RPMI8226 (cell line): ENCODE results near the gene ARHGEF10L.
"Not testable (repeated sequence)": the region's sequence is repeated elsewhere in the genome, so short reads cannot be mapped to it uniquely, and the experiment has no call there.

Experiments used
- DNase-seq: peaks from one replicate; pipeline ENCODE4 v3.0.0-alpha.2; 2015

Gene ARHGEF10L

DNA sequence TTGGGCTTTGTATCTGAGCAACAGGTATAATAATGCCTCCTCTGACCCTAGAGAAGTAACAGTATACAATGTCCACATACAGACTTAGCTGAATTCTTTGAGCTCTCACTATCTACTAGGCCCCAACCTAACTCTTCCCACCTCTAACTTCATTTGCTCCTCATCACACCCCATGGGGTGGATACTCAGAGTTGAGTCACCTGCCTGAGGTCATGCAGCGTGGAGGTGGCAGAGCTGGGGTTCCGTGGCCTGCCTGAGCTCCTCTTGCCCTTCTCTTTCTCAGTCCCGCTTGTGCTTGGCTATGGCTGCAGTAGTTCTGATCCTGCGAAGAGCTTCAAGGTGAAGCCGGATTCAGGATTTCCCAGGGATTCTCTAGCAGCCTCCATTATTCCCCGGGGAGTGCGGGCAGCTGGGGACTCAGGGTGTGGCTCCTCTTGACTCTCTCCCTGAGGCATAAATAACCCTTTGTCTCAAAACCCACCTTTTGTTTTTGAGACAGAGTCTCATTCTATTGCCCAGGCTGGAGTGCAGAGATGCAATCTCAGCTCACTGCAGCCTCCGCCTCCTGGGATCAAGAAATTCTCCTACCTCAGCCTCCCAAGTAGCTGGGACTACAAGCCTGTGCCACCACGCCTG is 185.7 kb downstream of the ARHGEF10L start:
- DNase-seq: no peak

DNA sequence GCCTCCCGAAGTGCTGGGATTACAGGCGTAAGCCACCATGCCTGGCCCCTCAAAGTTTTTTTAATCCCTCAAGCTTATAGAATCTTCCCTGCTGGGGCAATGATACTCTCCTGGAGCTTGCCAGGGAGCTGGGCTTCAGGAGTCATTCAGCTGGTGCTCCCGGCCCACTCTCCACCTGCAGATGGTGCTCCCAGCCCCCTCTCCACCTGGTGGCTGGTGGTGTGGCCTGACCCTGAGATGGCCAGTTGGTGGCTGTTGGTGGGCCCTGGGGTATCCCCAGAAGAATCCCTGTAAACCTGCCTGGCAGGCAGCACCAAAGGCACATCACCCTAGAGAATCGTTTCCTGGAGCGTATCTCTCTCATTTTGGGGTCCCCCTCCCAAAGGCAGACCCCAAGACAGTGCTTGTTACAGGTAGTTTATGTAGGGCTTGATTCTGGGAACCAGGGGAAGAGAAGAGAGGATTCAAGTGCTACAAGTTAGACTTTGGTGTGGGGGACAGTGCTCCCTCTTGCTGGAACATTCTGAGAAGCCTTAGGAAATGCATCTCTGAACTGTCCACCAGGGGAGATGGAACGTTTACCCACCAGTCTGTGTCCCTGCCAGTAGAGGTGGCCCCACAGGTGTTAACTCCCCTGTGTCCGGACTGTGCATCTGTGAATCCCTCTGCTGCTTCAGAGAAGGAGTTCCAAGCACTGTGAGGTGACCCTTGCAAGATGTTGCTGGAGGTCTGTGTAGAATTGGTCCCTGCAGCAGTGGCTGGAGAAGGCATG is 186.5 kb downstream of the ARHGEF10L start:
- DNase-seq: no peak

- no peak for DNase-seq
These were observed 188.7 kb downstream of the ARHGEF10L start for GRCh38 chr1:17728123-17728712.

GRCh38 chr1:17729248-17729647 is 189.8 kb downstream of the ARHGEF10L start:
- DNase-seq: no peak

DNA sequence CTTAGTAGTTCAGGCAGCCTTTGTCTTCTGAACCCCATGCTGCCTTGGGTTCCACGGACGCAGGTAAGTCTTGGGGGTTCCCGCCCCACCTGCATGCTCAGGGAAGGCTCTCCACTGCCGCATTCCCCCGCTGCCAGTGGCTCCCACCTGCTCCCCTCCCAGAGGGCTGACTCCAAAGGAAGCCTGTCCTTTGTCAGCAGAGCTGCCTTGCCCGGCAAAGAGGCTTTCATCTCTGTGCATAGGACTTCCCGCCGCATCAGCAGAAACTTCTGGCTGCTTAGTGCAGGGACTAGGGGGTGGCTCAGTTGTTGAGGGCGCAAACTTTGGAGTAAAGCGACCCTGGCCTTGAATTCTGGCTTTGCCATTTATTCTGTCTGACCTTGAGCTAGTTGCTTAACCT is 190.4 kb downstream of the ARHGEF10L start:
- DNase-seq: no peak

- DNase-seq: no peak
These were observed 192.0 kb downstream of the ARHGEF10L start for GRCh38 chr1:17731460-17731859.

- no peak for DNase-seq
These were observed 193.0 kb downstream of the ARHGEF10L start for GRCh38 chr1:17732475-17732874.

DNA sequence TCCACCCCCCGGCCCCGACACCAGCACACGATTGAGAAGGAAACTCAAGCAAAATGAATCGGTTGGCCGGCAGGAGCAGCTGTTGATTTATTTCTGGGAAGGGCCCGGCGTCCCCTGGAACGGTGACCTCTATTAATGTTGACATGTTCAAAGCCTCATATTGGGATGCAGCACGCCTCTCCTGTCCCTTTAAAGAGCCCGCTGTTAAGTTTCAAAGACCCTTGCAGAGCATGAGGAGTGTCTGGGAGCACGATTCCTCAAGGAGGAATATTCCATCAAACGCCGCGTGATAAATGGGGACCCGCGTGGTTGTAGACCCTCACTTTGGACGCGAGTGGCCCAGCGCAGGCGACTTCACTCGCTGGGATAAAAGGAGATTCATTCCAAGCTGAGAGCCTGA is 194.2 kb downstream of the ARHGEF10L start:
- DNase-seq: no peak

DNA sequence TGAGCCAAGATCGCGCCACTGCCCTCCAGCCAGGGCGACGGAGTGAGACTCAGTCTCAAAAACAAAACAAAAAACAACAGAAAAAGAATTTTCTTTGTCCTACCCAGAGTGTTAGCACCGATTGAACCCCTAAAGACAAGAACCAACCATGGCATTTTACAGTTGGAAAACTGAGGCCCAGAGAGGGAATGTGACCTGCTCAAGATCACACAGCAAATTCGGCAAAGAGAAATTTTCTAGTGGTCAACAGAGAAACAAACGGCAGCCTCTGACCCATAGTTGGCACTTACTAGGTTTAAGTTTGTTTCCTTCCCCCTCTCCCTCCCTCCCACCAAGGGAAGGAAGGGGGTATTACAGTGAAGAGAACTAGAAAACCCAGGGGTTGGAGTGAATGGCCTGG is 195.1 kb downstream of the ARHGEF10L start:
- no peak for DNase-seq

DNA sequence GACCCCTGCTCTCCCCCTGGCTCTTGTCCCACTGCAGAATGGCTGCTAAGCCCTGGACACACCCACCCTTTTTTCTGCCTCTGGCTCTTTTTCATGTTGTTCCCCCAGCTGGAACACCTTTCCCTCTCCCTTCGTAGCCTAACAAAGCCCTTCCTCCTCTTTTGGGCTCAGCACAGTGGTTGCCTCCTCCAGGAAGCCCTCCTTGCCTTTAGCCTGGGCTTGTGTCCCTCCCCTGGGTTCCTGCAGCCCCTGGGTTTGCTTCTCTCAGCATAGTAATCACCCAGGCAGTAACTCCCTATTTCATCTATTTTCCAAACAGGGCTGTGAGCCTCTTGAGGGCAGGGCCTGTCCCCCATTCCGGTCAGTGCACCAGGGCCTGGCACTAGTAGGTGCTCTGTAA is 195.8 kb downstream of the ARHGEF10L start:
- DNase-seq: no peak

- DNase-seq: no peak
These were observed 196.3 kb downstream of the ARHGEF10L start for GRCh38 chr1:17735793-17736192.

DNA sequence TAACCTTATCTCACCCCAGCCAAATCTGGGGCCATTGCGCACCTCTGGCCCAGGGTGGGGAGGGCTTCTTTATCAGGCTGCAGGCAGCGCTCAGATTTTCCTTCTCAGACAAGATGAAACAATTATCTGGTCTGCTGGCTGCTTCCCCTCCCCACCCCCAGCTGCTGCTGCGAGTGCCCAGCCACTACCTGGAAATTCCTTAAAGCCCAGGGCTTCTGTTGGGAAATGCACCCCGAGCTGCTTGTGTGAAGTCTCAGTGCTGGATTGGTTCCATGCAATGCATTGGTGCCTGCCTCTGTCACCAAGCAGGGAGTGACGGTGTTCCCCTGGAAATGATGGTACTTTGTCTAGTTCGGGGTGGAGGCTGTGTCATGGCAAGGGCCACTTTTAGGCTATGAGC is 197.1 kb downstream of the ARHGEF10L start:
- no peak for DNase-seq

- DNase-seq: no peak
These were observed 199.6 kb downstream of the ARHGEF10L start for GRCh38 chr1:17739050-17739449.

DNA sequence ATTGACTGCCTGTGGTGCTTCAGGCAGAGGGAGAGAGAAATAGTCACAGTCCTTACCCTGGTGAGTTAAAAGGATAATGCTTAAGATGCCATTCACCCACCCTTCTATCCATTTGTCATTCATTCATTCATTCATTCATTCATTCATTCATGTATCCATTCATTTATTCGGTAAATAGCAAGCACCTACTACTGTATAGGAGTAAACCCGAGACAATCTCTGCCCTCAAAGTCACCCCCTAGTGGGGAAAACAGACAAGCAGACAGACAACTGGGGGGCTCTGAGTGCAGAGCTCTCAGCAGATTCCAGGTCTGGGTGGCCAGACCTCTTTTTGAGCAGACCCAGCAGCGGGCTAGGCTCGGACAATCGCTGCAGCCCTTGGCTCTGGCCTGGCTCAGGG is 201.6 kb downstream of the ARHGEF10L start:
- DNase-seq: no peak

- no peak for DNase-seq
These were observed 203.1 kb downstream of the ARHGEF10L start for GRCh38 chr1:17742583-17742982.

DNA sequence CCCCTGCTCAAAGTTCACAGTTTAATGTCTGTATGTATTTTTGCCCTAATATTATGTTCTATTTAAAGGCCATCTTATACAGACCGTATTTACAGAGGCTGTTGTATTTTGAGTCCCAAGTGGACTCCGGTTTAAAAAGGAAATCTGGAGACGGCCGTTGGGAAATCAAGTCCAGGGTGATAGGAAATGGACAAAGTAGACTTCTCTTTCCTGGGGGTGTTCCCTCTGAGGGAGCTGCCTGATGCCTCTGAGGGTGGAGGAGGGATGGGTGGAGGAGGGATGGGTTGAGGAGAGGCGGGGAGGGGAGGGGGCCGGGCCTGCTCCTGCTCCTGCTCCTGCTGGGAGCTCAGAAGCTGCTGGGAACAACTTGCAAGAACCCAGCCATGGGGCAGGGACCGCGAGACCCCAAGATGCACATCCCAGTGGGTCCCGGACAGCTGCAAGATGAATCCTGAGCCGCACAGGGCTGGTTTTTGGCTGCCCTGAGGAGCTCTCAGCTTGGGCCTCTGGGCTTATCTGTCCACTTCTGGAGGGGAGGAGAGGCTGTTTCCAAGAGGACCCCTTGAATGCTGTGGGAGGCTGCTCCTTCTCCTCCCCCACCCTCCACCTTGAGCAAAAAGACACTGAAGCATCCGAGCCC is 203.6 kb downstream of the ARHGEF10L start:
- no peak for DNase-seq

GRCh38 chr1:17743925-17744324 is 204.4 kb downstream of the ARHGEF10L start:
- no peak for DNase-seq

DNA sequence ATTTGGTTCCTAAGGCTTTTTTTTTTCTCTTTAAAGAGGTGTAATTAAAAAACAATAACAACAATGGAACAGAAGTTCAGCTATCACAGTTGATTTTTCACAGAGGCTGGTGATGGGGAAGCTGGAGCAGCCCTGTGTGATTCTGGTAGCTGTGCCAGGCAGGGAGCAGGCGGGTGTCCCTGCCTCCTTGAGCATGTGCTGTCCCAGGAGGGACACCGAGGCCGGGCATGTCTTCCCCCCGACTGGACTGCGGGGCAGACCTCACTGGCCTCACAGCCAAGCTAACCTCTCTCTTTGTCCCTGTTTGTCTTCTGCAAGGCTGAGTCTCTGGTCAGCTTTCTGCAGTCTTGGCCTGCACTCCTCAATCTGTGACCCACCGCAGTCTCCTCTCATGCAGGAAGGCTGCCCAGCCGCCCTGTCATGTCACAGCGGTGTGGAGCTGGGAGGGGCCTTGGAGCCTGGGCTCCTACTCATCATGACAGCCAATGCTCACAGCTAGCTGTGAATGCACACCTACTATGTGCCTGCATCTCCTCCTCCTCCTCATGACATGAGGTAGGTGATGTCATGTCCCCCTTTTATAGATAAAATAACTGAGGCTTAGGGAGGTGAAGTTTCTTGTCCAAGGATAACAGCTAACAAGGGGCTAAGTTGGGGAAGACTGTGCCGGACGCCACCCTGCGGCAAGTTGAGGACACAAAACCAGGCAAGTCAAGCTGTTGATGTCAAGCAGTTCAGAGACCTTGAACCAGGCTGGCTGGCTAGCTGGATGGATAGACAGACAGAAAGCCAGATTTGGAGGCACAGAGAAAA is 205.4 kb downstream of the ARHGEF10L start:
- peak; percentile 28 for DNase-seq

DNA sequence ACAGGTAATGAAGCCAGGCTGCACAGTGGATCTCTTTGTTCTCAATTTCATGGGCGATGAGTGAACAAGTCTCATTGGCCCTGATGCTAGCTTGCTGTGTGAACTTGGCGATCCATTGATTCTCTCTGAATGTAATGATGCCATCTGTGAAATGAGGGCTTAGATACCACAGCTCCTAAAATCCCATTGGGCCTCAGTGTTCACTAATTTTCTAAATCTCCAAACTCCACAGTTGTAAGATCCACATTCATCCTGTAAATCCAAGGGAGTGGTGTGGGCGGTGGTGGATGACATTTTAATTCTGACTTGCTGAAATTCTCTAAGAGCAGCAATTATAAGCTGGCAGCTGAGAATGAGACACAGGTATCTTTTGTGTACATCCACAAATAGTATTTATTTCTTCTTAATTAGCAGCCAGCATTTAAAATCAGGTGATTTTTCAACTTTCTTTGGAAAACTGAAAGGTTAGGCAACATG is 206.0 kb downstream of the ARHGEF10L start:
- no peak for DNase-seq

DNA sequence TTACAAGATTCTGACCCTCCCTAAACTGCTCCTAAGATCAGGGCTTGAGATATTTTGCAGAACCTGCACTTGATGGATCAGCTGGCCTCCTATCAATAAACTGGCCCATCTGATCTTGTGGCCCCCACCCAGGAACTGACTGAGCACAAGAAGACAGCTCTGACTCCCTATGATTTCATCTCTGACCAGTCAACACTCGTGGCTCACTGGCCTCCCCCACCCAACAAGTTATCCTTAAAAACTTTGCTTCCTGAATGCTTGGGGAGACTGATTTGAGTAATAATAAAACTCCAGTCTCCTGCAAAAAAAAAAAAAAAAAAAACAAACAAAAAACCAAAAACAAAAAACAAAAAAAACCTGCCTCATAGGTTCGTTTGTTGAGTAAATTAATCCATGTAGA is 206.8 kb downstream of the ARHGEF10L start:
- not testable (repeated sequence) for DNase-seq

GRCh38 chr1:17746920-17747319 is 207.4 kb downstream of the ARHGEF10L start:
- DNase-seq: no peak
